ENCODE data around the gene TPPP. TPM values are rescaled to one million over a fixed set of nuclear protein-coding genes. Genes with fewer than 3 reads are reported as not detected.

TPPP gene
- total RNA-seq, 1 experiment from 2014 or later: 3.9 TPM

GRCh38 chr5:659496-660263 lies 33.5 kb downstream of the TPPP start:
- TF ChIP-seq EZH2phosphoT487 (IDR thresholded peaks at IDR 0.05; ENCODE audit: borderline replicate concordance): no peak
- no peak for TF ChIP-seq CTCF (IDR thresholded peaks at IDR 0.05 in 2 of 3, conservative IDR thresholded peaks at IDR 0.05 in 1 of 3; ENCODE audit: borderline replicate concordance in 1 of 3, insufficient read depth in 1 of 3, low read depth in 2 of 3, low read length in 2 of 3)
- no peak for TF ChIP-seq ZBTB33 (IDR thresholded peaks at IDR 0.05; ENCODE audit: extremely low read depth, insufficient replicate concordance, low read length)
- TF ChIP-seq YY1 (IDR thresholded peaks at IDR 0.05; ENCODE audit: extremely low read depth, insufficient replicate concordance, low read depth, low read length): no peak
- no peak for TF ChIP-seq ZFX (IDR thresholded peaks at IDR 0.05)
- no peak for TF ChIP-seq CEBPB (IDR thresholded peaks at IDR 0.05; ENCODE audit: low read depth)
- no peak for TF ChIP-seq POLR2A (IDR thresholded peaks at IDR 0.05; ENCODE audit: borderline replicate concordance, extremely low read depth, insufficient read depth, insufficient read length)
- TF ChIP-seq TCF7L2 (IDR thresholded peaks at IDR 0.05; ENCODE audit: borderline replicate concordance, extremely low read depth, insufficient read depth, insufficient read length): no peak
- TF ChIP-seq ELF1 (IDR thresholded peaks at IDR 0.05; ENCODE audit: borderline replicate concordance, low read depth): no peak
- TF ChIP-seq EGR1 (IDR thresholded peaks at IDR 0.05; ENCODE audit: low read depth): no peak
- TF ChIP-seq RAD21 (IDR thresholded peaks at IDR 0.05; ENCODE audit: low read depth): no peak
- TF ChIP-seq REST (IDR thresholded peaks at IDR 0.05; ENCODE audit: low read depth): no peak
- TF ChIP-seq FOSL1 (IDR thresholded peaks at IDR 0.05; ENCODE audit: low read depth): no peak
- no peak for TF ChIP-seq POLR2AphosphoS5 (IDR thresholded peaks at IDR 0.05; ENCODE audit: low read depth, low read length)
- TF ChIP-seq SIN3A (IDR thresholded peaks at IDR 0.05; ENCODE audit: low read depth): no peak
- ChIA-PET RAD21 (ENCODE audit: low non-redundant PET in 1 of 2, low total read pairs in 2 of 2, uncharacterized antibody in 2 of 2, unreplicated experiment in 2 of 2) (no interaction called here), POLR2A (no interaction called here), CTCF (no interaction called here)
- peaks cover 9 to 28% of the 10 kb centered on the region in 2 experiments for H3K4me1 ChIP-seq (ENCODE audit: control insufficient read depth in 1 of 2, insufficient read depth in 2 of 2, low read length in 2 of 2)
- H3K27me3 ChIP-seq (ENCODE audit: insufficient read depth, low read length): no peaks in the 10 kb centered on the region
- H3K4me2 ChIP-seq (ENCODE audit: low read length): no peak overlapping the region
- no peaks in the 10 kb centered on the region for H3K9me3 ChIP-seq (ENCODE audit: control insufficient read depth in 1 of 2, insufficient read depth in 1 of 2, low read depth in 1 of 2, low read length in 2 of 2)
- H3K4me3 ChIP-seq (replicated peaks in 1 of 2; ENCODE audit: low read depth in 1 of 2, low read length in 2 of 2): no peak overlapping the region
- no peak overlapping the region for H2AFZ ChIP-seq (ENCODE audit: low read depth, low read length, poor library complexity, severe bottlenecking)
- H3K79me2 ChIP-seq (ENCODE audit: insufficient read depth, low read length): no peaks in the 10 kb centered on the region
- no peak overlapping the region for H3K9ac ChIP-seq (ENCODE audit: low read length)
- H3K36me3 ChIP-seq (ENCODE audit: control insufficient read depth in 1 of 2, insufficient read depth in 2 of 2, low read length in 2 of 2): peaks cover 9 to 32% of the 10 kb centered on the region in 2 experiments; a peak in 3 of 4 replicates
- H3K27ac ChIP-seq (ENCODE audit: low read depth, low read length): no peak overlapping the region
- ATAC-seq (no peak), DNase-seq (ENCODE audit: low read depth, low spot score) (no peak)
- intact Hi-C loops (cut with micrococcal nuclease): no loop called here
- H3K9me2 ChIP-seq (ENCODE audit: insufficient read depth): no peaks in the 10 kb centered on the region
- BruUV-seq (replicated peaks): no TSS peak
- no peaks in the 10 kb centered on the region for H4K20me1 ChIP-seq (ENCODE audit: insufficient read depth)
